Germinal center (tissue), 1 donor: ENCODE data around the gene CLDN18.

Source experiments
- DNase-seq: peaks from one replicate; pipeline ENCODE4 v3.0.0; 2012; ENCODE audit warnings: mixed read lengths, low spot score

Gene CLDN18

GRCh38 chr3:138062626-138063025 lies 52.7 kb downstream of the CLDN18 start:
- DNase-seq = no peak

- no peak for DNase-seq
These were observed 53.5 kb downstream of the CLDN18 start for GRCh38 chr3:138063416-138063815.

GRCh38 chr3:138065949-138066348 lies 56.0 kb downstream of the CLDN18 start:
- DNase-seq = no peak

GRCh38 chr3:138066383-138066782 lies 56.4 kb downstream of the CLDN18 start:
- no peak for DNase-seq

GRCh38 chr3:138066972-138067371 lies 57.0 kb downstream of the CLDN18 start:
- DNase-seq = no peak

- no peak for DNase-seq
These were observed 58.1 kb downstream of the CLDN18 start for GRCh38 chr3:138068046-138068445.

GRCh38 chr3:138068579-138069174 lies 58.7 kb downstream of the CLDN18 start:
- DNase-seq = peak; percentile 77

GRCh38 chr3:138070006-138070405 lies 60.0 kb downstream of the CLDN18 start:
- DNase-seq = no peak

- DNase-seq = no peak
These were observed 62.8 kb downstream of the CLDN18 start for GRCh38 chr3:138072796-138073195.

GRCh38 chr3:138078096-138078495 lies 68.1 kb downstream of the CLDN18 start:
- no peak for DNase-seq

- DNase-seq = no peak
These were observed 69.0 kb downstream of the CLDN18 start for GRCh38 chr3:138078901-138079344.

- no peak for DNase-seq
These were observed 69.9 kb downstream of the CLDN18 start for GRCh38 chr3:138079901-138080300.

- DNase-seq = no peak
These were observed 71.6 kb downstream of the CLDN18 start for GRCh38 chr3:138081371-138082084.

- no peak for DNase-seq
These were observed 72.4 kb downstream of the CLDN18 start for GRCh38 chr3:138082085-138082991.

GRCh38 chr3:138082992-138083386 lies 73.0 kb downstream of the CLDN18 start:
- no peak for DNase-seq
